ENCODE results near the gene GALNT9. TPM values are rescaled to one million over a fixed set of nuclear protein-coding genes. Genes with fewer than 3 reads are reported as not detected.
"Not testable (repeated sequence)": the region's sequence is repeated elsewhere in the genome, so short reads cannot be mapped to it uniquely, and the experiment has no call there.

Gene GALNT9
- total RNA-seq, 4 donors from 2014 or later, result 10.9 to 52.7 (median 36.7) TPM; not detected in 1

DNA sequence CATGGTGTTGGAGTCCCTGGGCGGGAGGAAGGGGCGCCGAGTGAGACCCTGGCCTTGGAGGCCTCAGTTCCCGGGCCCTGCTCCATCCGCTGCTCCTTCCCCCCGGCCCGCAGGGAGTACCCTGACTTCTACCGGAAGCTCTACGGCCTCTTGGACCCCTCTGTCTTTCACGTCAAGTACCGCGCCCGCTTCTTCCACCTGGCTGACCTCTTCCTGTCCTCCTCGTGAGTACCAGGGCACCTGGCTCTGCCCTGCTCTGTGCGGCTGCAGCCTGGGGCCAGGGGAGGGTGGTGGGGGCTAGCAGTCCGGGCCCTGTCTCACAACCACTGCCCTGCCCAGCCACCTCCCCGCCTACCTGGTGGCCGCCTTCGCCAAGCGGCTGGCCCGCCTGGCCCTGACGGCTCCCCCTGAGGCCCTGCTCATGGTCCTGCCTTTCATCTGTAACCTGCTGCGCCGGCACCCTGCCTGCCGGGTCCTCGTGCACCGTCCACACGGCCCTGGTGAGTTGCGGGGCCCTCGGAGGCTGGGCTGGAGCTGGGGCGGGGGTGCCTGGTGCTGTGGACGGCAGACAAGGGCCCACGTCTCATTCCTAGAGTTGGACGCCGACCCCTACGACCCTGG, 178.1 kb downstream of the GALNT9 start:
- ATAC-seq (ENCODE audit: low FRiP score), result no peak
- DNase-seq (ENCODE audit: low spot score), result no peak
- TF ChIP-seq, protein P1, sequence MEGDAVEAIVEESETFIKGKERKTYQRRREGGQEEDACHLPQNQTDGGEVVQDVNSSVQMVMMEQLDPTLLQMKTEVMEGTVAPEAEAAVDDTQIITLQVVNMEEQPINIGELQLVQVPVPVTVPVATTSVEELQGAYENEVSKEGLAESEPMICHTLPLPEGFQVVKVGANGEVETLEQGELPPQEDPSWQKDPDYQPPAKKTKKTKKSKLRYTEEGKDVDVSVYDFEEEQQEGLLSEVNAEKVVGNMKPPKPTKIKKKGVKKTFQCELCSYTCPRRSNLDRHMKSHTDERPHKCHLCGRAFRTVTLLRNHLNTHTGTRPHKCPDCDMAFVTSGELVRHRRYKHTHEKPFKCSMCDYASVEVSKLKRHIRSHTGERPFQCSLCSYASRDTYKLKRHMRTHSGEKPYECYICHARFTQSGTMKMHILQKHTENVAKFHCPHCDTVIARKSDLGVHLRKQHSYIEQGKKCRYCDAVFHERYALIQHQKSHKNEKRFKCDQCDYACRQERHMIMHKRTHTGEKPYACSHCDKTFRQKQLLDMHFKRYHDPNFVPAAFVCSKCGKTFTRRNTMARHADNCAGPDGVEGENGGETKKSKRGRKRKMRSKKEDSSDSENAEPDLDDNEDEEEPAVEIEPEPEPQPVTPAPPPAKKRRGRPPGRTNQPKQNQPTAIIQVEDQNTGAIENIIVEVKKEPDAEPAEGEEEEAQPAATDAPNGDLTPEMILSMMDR (IDR thresholded peaks at IDR 0.05), result no peak

DNA sequence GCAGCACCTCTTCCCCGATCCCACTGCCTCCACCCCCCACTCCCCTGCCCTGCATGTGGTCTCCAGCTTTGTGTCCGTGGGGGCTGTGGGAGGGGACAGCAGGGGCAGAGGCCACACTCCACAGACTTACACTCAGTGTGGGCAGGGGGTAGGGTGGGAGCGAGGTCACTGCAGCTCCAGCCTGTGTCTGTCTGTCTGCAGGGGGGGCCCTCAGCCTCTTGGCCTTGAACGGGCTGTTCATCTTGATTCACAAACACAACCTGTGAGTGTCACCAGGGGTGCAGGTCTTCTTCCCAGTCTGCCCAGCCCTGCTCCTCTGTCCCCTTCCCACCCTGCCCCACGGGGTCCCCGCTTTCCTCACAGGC, 178.6 kb downstream of the GALNT9 start:
- TF ChIP-seq, protein P1 (IDR thresholded peaks at IDR 0.05), result no peak
- DNase-seq (ENCODE audit: low spot score) (no peak), ATAC-seq (ENCODE audit: low FRiP score) (no peak)

DNA sequence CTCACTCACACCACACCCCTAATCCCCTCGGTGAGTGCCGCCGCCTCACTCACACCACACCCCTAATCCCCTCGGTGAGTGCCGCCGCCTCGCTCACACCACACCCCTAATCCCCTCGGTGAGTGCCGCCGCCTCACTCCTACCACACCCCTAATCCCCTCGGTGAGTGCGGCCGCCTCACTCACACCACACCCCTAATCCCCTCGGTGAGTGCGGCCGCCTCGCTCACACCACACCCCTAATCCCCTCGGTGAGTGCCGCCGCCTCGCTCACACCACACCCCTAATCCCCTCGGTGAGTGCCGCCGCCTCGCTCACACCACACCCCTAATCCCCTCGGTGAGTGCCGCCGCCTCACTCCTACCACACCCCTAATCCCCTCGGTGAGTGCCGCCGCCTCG, 179.9 kb downstream of the GALNT9 start:
- DNase-seq (ENCODE audit: low spot score); ATAC-seq (ENCODE audit: low FRiP score): not testable (repeated sequence)

DNA sequence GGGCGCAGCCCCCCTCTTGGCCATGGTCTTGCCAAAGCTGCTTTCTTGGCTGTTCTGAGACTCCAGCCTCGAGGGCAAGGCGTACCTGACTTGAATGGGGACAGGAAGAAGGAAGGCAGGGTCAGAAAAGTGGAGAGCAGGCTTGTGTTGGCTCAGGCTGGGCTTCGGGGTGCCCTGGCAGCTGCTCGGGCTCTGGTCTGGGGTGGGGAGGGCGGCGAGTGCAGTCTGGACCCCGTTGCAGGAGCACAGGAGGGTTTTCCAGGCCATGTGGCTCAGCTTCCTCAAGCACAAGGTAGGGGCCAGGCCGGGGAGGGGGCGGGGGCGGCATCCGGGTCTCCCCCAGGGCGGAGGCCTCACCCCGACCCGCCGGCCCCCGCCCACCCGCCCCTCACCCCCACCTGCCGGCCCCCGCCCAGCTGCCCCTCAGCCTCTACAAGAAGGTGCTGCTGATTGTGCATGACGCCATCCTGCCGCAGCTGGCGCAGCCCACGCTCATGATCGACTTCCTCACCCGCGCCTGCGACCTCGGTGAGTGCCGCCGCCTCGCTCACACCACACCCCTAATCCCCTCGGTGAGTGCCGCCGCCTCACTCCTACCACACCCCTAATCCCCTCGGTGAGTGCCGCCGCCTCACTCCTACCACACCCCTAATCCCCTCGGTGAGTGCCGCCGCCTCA, 180.9 kb downstream of the GALNT9 start:
- DNase-seq (ENCODE audit: low spot score), result no peak
- TF ChIP-seq, protein P1 (IDR thresholded peaks at IDR 0.05), result no peak
- ATAC-seq (ENCODE audit: low FRiP score), result no peak

DNA sequence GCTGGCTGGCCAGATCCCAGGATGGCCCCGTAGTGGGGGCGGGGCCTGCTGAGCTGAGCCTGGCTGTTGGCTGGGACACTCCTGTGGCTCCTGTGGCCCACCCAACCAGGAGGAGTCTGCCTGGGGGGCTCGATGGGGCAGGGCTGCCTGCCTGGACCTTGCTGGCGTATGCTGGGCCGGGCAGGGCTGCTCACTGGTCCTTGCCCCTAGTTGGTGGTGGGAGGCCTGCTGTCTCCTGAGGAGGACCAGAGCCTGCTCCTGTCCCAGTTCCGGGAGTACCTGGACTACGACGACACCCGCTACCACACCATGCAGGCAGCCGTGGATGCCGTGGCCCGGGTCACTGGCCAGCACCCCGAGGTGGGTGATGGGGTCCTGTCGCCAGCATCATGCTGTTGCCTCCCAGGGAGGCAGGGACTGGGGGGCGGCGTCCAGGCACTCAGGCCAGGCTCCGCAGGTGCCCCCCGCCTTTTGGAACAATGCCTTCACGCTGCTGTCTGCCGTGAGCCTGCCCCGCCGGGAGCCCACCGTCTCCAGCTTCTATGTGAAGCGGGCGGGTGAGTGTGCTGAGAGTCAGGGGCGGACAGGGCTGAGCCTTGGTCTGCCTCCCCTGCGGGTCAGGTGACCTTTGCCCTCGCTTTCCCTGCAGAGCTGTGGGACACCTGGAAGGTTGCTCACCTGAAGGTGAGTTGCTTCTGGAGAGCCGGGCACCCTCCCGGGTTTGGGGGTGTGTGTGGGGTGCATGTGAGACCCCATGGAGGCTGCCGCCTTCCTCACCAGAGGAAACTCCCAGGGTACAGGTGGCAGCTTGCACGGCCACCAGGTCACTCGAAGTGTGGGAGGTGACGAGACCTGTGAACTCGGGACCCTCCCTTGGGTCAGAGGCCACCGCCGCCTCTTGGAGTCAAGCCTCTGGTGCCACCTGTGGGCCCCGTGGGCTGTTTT, 181.7 kb downstream of the GALNT9 start:
- DNase-seq (ENCODE audit: low spot score) (no peak), ATAC-seq (ENCODE audit: low FRiP score) (no peak)
- TF ChIP-seq, protein P1 (IDR thresholded peaks at IDR 0.05), result no peak

DNA sequence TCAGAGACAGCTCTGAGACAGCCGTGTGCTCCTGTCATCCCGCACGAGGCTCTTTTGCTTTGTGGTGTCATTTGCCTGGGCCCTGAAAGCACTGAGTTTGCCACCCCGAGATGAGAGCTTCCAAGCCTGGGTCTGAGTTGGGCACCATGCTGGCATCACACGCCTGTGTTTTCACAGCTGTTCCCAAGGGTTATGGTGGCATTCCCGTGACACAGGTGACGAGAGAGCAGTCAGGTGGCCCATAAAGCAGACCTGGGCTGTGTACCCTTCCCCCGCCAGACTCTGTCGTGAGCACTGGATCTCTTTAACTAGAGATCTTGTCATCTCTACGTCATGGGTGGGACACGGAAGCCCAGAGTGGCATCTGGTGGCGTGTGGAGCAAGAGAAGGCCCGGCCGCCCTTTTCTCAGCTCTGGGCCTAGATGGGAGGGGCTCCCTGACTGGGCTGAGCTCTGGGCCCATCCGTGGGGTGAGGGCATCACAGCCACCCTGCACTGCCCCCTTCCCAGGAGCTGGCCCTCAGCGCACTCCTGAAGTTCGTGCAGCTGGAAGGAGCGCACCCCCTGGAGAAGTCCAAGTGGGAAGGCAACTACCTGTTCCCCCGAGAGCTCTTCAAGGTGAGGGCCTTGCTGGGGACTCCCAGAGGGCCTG, 182.5 kb downstream of the GALNT9 start:
- ATAC-seq (ENCODE audit: low FRiP score) (no peak), DNase-seq (ENCODE audit: low spot score) (no peak)
- TF ChIP-seq, protein P1 (IDR thresholded peaks at IDR 0.05), result no peak

Small RNA genes within 50 kb of the gene (small RNA-seq; reads per million reads assigned to genes)
- gene AC138466.3, result not detected

Other genes starting within 250 kb of the GALNT9 start
- gene DDX51, start 185.3 kb downstream of the GALNT9 start, total RNA-seq, result 10 to 100 TPM in 2 of 4 donors, 1 to 10 TPM in 2; 6.5 to 32.2 (median 10.4) TPM
- 10 to 100 TPM in 1 of 4 donors, 1 to 10 TPM in 3; 6.4 to 16.1 (median 9.3) TPM for gene NOC4L, start 185.1 kb downstream of the GALNT9 start, total RNA-seq
- gene FBRSL1, start 160.6 kb upstream of the GALNT9 start, total RNA-seq, result 10 to 100 TPM in 2 of 4 donors, 1 to 10 TPM in 2; 5.9 to 16.0 (median 9.4) TPM

Measured in omental fat pad (tissue), 4 donors.